H9 (cell line): ENCODE measurements around the gene GGT1. TPM values are rescaled to one million over a fixed set of nuclear protein-coding genes. Genes with fewer than 3 reads are reported as not detected.
"Not testable (repeated sequence)": the region's sequence is repeated elsewhere in the genome, so short reads cannot be mapped to it uniquely, and the experiment has no call there.

ENCODE experiments used
- DNase-seq: peaks from one replicate; pipeline ENCODE4 v3.0.0-alpha.2; 2017
- H2AFZ ChIP-seq: one replicate; pipeline ENCODE4 v1.6.1; 2013; ENCODE audit warnings: mild to moderate bottlenecking, low read length, control low read depth, moderate library complexity
- H2AK5ac ChIP-seq: 2 replicates; pipeline ENCODE4 v1.6.1; 2013; ENCODE audit warnings: low read length, control low read depth, mixed read lengths; ENCODE audit not compliant: insufficient read length
- H2BK120ac ChIP-seq: one replicate; pipeline ENCODE4 v1.6.1; 2013; ENCODE audit warnings: low read depth, mild to moderate bottlenecking, low read length, control low read depth, inconsistent platforms; ENCODE audit not compliant: poor library complexity, severe bottlenecking
- H2BK12ac ChIP-seq: 2 replicates; pipeline ENCODE4 v1.6.1; 2013; ENCODE audit warnings: low read length, control low read depth, mixed read lengths, low read depth; ENCODE audit not compliant: insufficient read length
- H2BK15ac ChIP-seq: 2 replicates; pipeline ENCODE4 v1.6.1; 2013; ENCODE audit warnings: low read depth, low read length, control low read depth
- H2BK20ac ChIP-seq: one replicate; pipeline ENCODE4 v1.6.1; 2013; ENCODE audit warnings: low read depth, mild to moderate bottlenecking, low read length, control low read depth, inconsistent platforms; ENCODE audit not compliant: poor library complexity, severe bottlenecking
- H2BK5ac ChIP-seq: 2 replicates; pipeline ENCODE4 v1.6.1; 2013; ENCODE audit warnings: low read length, control low read depth, mixed read lengths; ENCODE audit not compliant: insufficient read length
- H3K14ac ChIP-seq: 2 replicates; pipeline ENCODE4 v1.6.1; 2013; ENCODE audit warnings: low read length, control low read depth; ENCODE audit not compliant: insufficient read depth
- H3K18ac ChIP-seq: 2 replicates; pipeline ENCODE4 v1.6.1; 2013; ENCODE audit warnings: low read depth, mild to moderate bottlenecking, mixed read lengths, low read length, control low read depth; ENCODE audit not compliant: insufficient read length
- H3K23ac ChIP-seq: 2 replicates; pipeline ENCODE4 v1.6.1; 2013; ENCODE audit warnings: low read length, control low read depth, mixed read lengths, low read depth; ENCODE audit not compliant: insufficient read length
- H3K23me2 ChIP-seq: 2 replicates; pipeline ENCODE4 v1.6.1; 2013; ENCODE audit warnings: low read depth, mild to moderate bottlenecking, mixed read lengths, low read length, control low read depth; ENCODE audit not compliant: insufficient read length, poor library complexity, severe bottlenecking
- H3K27ac ChIP-seq: 2 replicates; pipeline ENCODE4 v1.5.1; 2013; ENCODE audit warnings: low read length, control low read depth, mixed read lengths, low read depth; ENCODE audit not compliant: insufficient read length
- H3K27me3 ChIP-seq: 2 replicates; pipeline ENCODE4 v1.6.1; 2013; ENCODE audit warnings: low read length, control low read depth, inconsistent platforms; ENCODE audit not compliant: insufficient read depth
- H3K4ac ChIP-seq: 2 replicates; pipeline ENCODE4 v1.6.1; 2013; ENCODE audit warnings: low read depth, mild to moderate bottlenecking, control low read depth, inconsistent platforms, low read length, moderate library complexity
- H3K4me1 ChIP-seq: 2 replicates; pipeline ENCODE4 v1.6.1; 2013; ENCODE audit warnings: low read length, control low read depth, inconsistent platforms; ENCODE audit not compliant: insufficient read depth
- H3K4me2 ChIP-seq: 2 replicates; pipeline ENCODE4 v1.6.1; 2013; ENCODE audit warnings: low read length, control low read depth, mixed read lengths; ENCODE audit not compliant: insufficient read length, insufficient read depth
- H3K56ac ChIP-seq: 2 replicates; pipeline ENCODE4 v1.6.1; 2013; ENCODE audit warnings: low read depth, mild to moderate bottlenecking, mixed read lengths, low read length, control low read depth; ENCODE audit not compliant: insufficient read length
- H3K79me1 ChIP-seq: 2 replicates; pipeline ENCODE4 v1.6.1; 2013; ENCODE audit warnings: low read depth, mild to moderate bottlenecking, moderate library complexity, low read length, control low read depth, inconsistent platforms; ENCODE audit not compliant: insufficient read depth, poor library complexity, severe bottlenecking
- H3K79me2 ChIP-seq: 2 replicates; pipeline ENCODE4 v1.6.1; 2013; ENCODE audit warnings: low read length, control low read depth, inconsistent platforms; ENCODE audit not compliant: insufficient read depth
- H3K9ac ChIP-seq: 2 replicates; pipeline ENCODE4 v1.6.1; 2013; ENCODE audit warnings: low read length, control low read depth, mixed read lengths; ENCODE audit not compliant: insufficient read length; ENCODE audit errors: extremely low read depth
- H3K9me3 ChIP-seq: one replicate; pipeline ENCODE4 v1.6.1; 2013; ENCODE audit warnings: low read depth, low read length, inconsistent platforms; ENCODE audit not compliant: control insufficient read depth
- H3T11ph ChIP-seq: one replicate; pipeline ENCODE4 v1.6.1; 2013; ENCODE audit warnings: mild to moderate bottlenecking, low read length, control low read depth, inconsistent platforms
- H4K20me1 ChIP-seq: one replicate; pipeline ENCODE4 v1.6.1; 2013; ENCODE audit not compliant: control insufficient read depth, insufficient read length, insufficient read depth
- H4K5ac ChIP-seq: 2 replicates; pipeline ENCODE4 v1.6.1; 2013; ENCODE audit warnings: low read depth, mild to moderate bottlenecking, mixed read lengths, low read length, control low read depth; ENCODE audit not compliant: insufficient read length
- H4K8ac ChIP-seq: replicated peaks from 2 replicates; pipeline ENCODE4 v1.6.1; 2013; ENCODE audit warnings: low read length, control low read depth, mixed read lengths, low read depth; ENCODE audit not compliant: insufficient read length
- H4K91ac ChIP-seq: 2 replicates; pipeline ENCODE4 v1.6.1; 2013; ENCODE audit warnings: low read depth, mild to moderate bottlenecking, moderate library complexity, mixed read lengths, low read length, control low read depth; ENCODE audit not compliant: insufficient read length
- H3K27ac Mint-ChIP-seq, 3 experiments: 2 replicates in 2 of 3; 3 replicates in 1 of 3; pipeline ENCODE4 v1.8.0; 2020 to 2021; ENCODE audit warnings: mixed read lengths in 3 of 3, mild to moderate bottlenecking in 1 of 3, moderate library complexity in 1 of 3
- H3K27me3 Mint-ChIP-seq: 2 replicates; pipeline ENCODE4 v1.8.0; 2021; ENCODE audit warnings: low read depth, mild to moderate bottlenecking, moderate library complexity, mixed read lengths
- H3K36me3 Mint-ChIP-seq, 3 experiments: 2 replicates in 2 of 3; 3 replicates in 1 of 3; pipeline ENCODE4 v1.8.0; 2020 to 2021; ENCODE audit warnings: low read depth in 3 of 3, mixed read lengths in 3 of 3; ENCODE audit not compliant: insufficient read depth in 1 of 3
- H3K4me1 Mint-ChIP-seq, 2 experiments: 2 replicates each; pipeline ENCODE4 v1.8.0; 2020; ENCODE audit warnings: mixed read lengths in 2 of 2
- H3K4me3 Mint-ChIP-seq, 2 experiments: 2 replicates in 1 of 2; 3 replicates in 1 of 2; pipeline ENCODE4 v1.8.0; 2020 to 2021; ENCODE audit warnings: mild to moderate bottlenecking in 2 of 2, mixed read lengths in 2 of 2, moderate library complexity in 1 of 2
- H3K9me3 Mint-ChIP-seq, 2 experiments: 2 replicates in 1 of 2; 3 replicates in 1 of 2; pipeline ENCODE4 v1.8.0; 2020; ENCODE audit warnings: mild to moderate bottlenecking in 2 of 2, mixed read lengths in 2 of 2, moderate library complexity in 1 of 2
- WGBS: extraction: QIAGEN DNeasy Blood & Tissue Kit; methylation state at CpG from one replicate; pipeline ENCODE4 v1.1.7; 2013; ENCODE audit warnings: missing lambda C conversion rate, low lambda C conversion rate, mixed read lengths; ENCODE audit not compliant: insufficient read length; ENCODE audit errors: extremely low coverage; 5-methylcytosine and 5-hydroxymethylcytosine counted together
- total RNA-seq: library from RNA; stranded (reverse); gene quantifications from 2 replicates; pipeline ENCODE4 v1.2.1, GENCODE V29; 2021

The GGT1 gene
- total RNA-seq, 1 experiment from 2014 or later, result 20.5 TPM

DNA sequence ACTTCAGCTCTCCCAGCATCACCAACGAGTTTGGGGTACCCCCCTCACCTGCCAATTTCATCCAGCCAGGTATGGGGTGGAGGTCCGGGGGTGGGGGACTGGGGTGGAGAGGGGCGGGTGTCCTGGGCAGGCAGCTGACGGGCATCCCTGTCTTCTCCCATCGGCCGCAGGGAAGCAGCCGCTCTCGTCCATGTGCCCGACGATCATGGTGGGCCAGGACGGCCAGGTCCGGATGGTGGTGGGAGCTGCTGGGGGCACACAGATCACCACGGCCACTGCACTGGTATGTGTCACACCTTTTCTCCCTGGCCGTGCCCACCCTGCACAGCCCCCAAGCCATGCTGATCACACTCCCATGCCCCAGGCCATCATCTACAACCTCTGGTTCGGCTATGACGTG, 24.9 kb downstream of the GGT1 start:
- H3K9me3 ChIP-seq, H3K9ac ChIP-seq, H3K9me3 Mint-ChIP-seq, H2BK20ac ChIP-seq, H3K27me3 ChIP-seq, H3K23ac ChIP-seq, H3K4me2 ChIP-seq, H3K23me2 ChIP-seq, H3K27me3 Mint-ChIP-seq, H3K18ac ChIP-seq, H3K79me2 ChIP-seq, H4K5ac ChIP-seq, H3K4me1 ChIP-seq, H2BK15ac ChIP-seq, H2AFZ ChIP-seq, H3K4ac ChIP-seq, H3T11ph ChIP-seq, H3K36me3 Mint-ChIP-seq, H4K91ac ChIP-seq, H3K14ac ChIP-seq, H3K4me3 Mint-ChIP-seq, H3K56ac ChIP-seq, H2BK5ac ChIP-seq, H3K27ac Mint-ChIP-seq, H2BK12ac ChIP-seq, DNase-seq, H3K79me1 ChIP-seq, H4K8ac ChIP-seq, H2AK5ac ChIP-seq, H3K27ac ChIP-seq, H4K20me1 ChIP-seq, H2BK120ac ChIP-seq: not testable (repeated sequence)
- no CpG with 5 or more reads among the region's 16 CpGs for WGBS
- peaks cover 15 to 21% of the 10 kb centered on the region in 2 experiments for H3K4me1 Mint-ChIP-seq
